Nephron progenitor cell (in vitro differentiated cells): ENCODE data around the gene PRR35.

ENCODE experiments used
- DNase-seq: peaks from one replicate; pipeline ENCODE4 v3.0.0; 2021
- H3K27ac Mint-ChIP-seq: 2 replicates; pipeline ENCODE4 v1.8.0; 2021; ENCODE audit warnings: mild to moderate bottlenecking, moderate library complexity, mixed read lengths
- H3K27me3 Mint-ChIP-seq: 2 replicates; pipeline ENCODE4 v1.8.0; 2021; ENCODE audit warnings: mild to moderate bottlenecking, low read depth, mixed read lengths; ENCODE audit not compliant: poor library complexity
- H3K36me3 Mint-ChIP-seq: 2 replicates; pipeline ENCODE4 v1.8.0; 2021; ENCODE audit warnings: low read depth, mixed read lengths
- H3K4me1 Mint-ChIP-seq: 2 replicates; pipeline ENCODE4 v1.8.0; 2021; ENCODE audit warnings: mixed read lengths
- H3K4me3 Mint-ChIP-seq: 2 replicates; pipeline ENCODE4 v1.8.0; 2021; ENCODE audit warnings: mild to moderate bottlenecking, moderate library complexity, mixed read lengths
- H3K9me3 Mint-ChIP-seq: 2 replicates; pipeline ENCODE4 v1.8.0; 2021; ENCODE audit warnings: mild to moderate bottlenecking, moderate library complexity, mixed read lengths
- TF ChIP-seq, protein P1 (sequence below): fragments of 200-600 bp; sonication (generic); IDR thresholded peaks from 2 replicates; pipeline ENCODE4 v1.5.0; 2021; ENCODE audit warnings: antibody characterized with exemption

PRR35 gene

DNA sequence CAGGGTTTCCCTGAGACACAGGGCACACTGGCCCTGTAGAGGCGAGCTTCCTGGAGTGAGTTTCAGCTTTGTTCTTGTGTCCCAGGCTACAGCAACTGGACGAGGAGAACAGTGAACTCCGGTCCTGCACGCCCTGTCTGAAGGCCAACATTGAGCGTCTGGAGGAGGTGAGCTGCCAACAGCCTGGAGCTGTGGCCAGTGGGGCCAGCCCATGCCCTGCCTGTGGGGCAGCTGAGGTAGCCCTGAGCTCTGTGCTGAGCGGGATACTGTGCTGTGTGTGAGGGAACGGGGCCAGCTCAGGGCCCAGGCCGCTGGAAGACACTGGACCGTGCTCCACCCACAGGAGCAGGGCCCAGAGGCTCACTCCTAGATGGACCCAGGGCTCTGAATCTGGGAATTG lies 41.3 kb upstream of the PRR35 start:
- TF ChIP-seq, protein P1, sequence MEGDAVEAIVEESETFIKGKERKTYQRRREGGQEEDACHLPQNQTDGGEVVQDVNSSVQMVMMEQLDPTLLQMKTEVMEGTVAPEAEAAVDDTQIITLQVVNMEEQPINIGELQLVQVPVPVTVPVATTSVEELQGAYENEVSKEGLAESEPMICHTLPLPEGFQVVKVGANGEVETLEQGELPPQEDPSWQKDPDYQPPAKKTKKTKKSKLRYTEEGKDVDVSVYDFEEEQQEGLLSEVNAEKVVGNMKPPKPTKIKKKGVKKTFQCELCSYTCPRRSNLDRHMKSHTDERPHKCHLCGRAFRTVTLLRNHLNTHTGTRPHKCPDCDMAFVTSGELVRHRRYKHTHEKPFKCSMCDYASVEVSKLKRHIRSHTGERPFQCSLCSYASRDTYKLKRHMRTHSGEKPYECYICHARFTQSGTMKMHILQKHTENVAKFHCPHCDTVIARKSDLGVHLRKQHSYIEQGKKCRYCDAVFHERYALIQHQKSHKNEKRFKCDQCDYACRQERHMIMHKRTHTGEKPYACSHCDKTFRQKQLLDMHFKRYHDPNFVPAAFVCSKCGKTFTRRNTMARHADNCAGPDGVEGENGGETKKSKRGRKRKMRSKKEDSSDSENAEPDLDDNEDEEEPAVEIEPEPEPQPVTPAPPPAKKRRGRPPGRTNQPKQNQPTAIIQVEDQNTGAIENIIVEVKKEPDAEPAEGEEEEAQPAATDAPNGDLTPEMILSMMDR, result no peak
- no peak overlapping the region for H3K4me3 Mint-ChIP-seq
- H3K4me1 Mint-ChIP-seq, result no peaks in the 10 kb centered on the region
- no peak overlapping the region for H3K27ac Mint-ChIP-seq
- no peaks in the 10 kb centered on the region for H3K27me3 Mint-ChIP-seq
- peaks cover 33% of the 10 kb centered on the region for H3K36me3 Mint-ChIP-seq
- no peaks in the 10 kb centered on the region for H3K9me3 Mint-ChIP-seq
- no peak for DNase-seq

DNA sequence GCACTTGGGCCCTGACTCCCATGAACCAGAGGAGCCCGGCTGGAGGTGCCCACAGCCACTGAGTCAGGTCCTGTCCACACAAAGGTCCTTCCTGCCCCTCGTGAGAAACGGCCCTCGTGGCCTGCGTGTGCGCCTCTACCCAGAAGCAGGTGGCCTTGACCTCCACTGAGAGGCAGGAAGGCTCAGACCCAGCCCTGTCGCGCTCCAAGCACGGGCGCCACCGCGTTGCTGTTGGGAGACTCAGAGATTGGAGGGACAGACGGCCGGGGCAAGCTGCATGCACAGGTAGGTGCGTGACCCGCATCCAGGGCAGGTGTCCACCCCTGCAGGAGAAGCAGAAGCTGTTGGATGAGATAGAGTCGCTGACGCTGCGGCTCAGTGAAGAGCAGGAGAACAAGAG lies 40.8 kb upstream of the PRR35 start:
- no peaks in the 10 kb centered on the region for H3K9me3 Mint-ChIP-seq
- no peak for DNase-seq
- H3K4me3 Mint-ChIP-seq, result no peak overlapping the region
- TF ChIP-seq, protein P1, result no peak
- H3K27me3 Mint-ChIP-seq, result no peaks in the 10 kb centered on the region
- H3K27ac Mint-ChIP-seq, result no peak overlapping the region
- peaks cover 29% of the 10 kb centered on the region for H3K36me3 Mint-ChIP-seq
- no peaks in the 10 kb centered on the region for H3K4me1 Mint-ChIP-seq

DNA sequence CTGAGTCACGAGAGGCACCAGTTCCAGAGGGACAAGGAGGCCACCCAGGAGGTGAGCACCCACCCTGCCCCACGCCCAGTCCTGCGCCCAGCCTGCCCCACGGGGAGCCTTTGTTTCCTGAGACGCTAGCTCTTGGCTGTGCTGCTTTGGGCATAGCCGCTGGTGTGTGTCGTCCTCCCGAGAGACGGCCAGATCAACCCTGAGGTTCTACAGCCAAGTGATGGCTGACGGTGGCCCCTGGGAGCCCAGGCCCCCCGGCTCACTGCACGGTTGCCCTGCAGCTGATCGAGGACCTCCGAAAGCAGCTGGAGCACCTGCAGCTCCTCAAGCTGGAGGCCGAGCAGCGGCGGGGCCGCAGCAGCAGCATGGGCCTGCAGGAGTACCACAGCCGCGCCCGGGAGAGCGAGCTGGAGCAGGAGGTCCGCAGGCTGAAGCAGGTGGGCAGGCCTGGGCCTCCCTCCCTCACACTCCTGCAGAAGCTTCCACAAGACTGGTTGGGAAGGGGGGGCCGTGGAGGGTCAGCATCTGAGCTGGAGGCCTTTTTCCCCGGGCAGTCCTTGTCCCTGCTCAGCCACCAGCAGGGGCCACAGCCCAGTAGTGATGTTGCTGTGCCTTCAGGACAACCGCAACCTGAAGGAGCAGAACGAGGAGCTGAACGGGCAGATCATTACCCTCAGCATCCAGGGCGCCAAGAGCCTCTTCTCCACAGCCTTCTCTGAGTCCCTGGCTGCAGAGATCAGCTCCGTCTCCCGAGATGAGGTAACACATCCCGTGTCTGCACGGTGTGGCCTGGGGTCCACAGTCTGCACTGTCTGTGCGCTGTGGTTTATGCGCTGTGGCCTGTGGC lies 40.1 kb upstream of the PRR35 start:
- DNase-seq, result no peak
- Mint-ChIP-seq H3K36me3 (peaks cover 22% of the 10 kb centered on the region), H3K27me3 (no peaks in the 10 kb centered on the region), H3K4me3 (no peak overlapping the region), H3K9me3 (no peaks in the 10 kb centered on the region), H3K27ac (no peak overlapping the region), H3K4me1 (no peaks in the 10 kb centered on the region)
- TF ChIP-seq, protein P1, result no peak

DNA sequence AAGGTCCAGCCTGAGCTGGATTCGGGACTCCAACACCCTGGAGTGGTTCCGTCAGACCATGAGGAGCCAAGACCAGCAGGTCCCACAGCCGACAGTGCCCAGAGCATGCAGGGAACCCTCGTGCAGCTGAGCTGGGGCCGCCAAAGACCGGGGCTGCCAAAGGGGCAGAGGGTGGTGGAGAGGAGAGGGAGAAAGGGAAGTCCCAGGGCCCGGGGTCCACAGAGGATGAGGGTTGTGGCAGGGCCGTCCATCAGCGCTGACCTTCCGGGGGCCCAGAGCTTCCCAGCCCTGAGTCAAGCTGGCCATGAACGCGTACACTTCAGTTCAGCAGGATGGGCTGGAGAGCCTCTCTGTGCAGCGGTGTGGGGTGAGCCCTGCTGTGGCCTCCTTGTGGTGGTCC lies 39.3 kb upstream of the PRR35 start:
- Mint-ChIP-seq H3K27me3 (no peaks in the 10 kb centered on the region), H3K9me3 (no peaks in the 10 kb centered on the region), H3K4me1 (peaks cover 6% of the 10 kb centered on the region), H3K27ac (no peak overlapping the region), H3K36me3 (peaks cover 23% of the 10 kb centered on the region), H3K4me3 (no peak overlapping the region)
- TF ChIP-seq, protein P1, result no peak
- no peak for DNase-seq

DNA sequence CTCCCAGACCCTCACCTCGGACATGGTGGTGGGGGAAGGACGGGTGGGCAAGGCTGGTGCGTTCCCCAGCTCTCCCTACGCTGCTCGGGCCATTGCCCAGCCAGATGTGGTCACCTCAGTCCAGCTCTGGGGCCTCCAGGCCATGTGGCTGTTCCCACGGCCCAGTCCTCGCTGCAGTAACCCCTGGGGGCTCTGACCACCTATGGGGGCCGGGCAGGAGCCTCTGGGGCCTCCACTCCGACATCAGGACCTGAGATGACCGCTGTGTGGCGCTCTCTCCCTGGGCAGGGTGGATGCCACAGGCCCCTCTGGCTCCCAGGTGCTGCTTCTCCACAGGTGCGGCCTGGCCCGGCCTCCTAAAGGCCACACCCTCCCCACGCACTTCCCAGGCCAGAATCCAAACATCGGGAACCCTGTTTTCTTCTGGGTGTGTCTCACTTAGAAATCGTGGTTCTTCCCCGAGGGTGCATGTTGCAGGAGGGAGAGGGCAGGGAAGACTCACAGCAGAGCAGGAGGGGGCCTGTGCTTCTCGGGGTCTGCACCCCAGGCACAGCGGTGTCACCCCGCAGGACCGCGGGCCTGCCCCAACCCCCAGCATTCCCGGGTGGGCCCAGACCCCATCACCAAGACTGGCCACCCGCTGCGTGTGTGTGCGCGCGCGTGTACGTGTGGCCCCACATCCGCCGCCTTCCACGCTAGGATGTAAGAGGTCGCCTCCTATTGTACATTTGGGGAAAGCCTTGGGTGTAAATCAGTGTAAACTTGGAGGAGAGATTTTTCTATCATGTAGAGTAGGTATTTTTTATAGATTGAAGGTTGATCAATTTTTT lies 38.6 kb upstream of the PRR35 start:
- peak overlapping the region; percentile 86 for H3K27ac Mint-ChIP-seq
- TF ChIP-seq, protein P1, result no peak
- no peaks in the 10 kb centered on the region for H3K9me3 Mint-ChIP-seq
- no peak overlapping the region for H3K4me3 Mint-ChIP-seq
- no peak for DNase-seq
- no peaks in the 10 kb centered on the region for H3K27me3 Mint-ChIP-seq
- H3K4me1 Mint-ChIP-seq, result peaks cover 14% of the 10 kb centered on the region
- H3K36me3 Mint-ChIP-seq, result peaks cover 18% of the 10 kb centered on the region
